ENCODE data around the gene DRC1. TPM values are rescaled to one million over a fixed set of nuclear protein-coding genes. Genes with fewer than 3 reads are reported as not detected.
A peak's percentile ranks its signal among the peaks of the same experiment; 100 is the strongest.

The DRC1 gene
- total and polyA plus RNA-seq, 4 donors = 4.6 to 11.3 (median 6.0) TPM

- Histone ChIP-seq H3K36me3 (ENCODE audit: control insufficient read depth, insufficient read depth, low read length) (peaks cover 32% of the 10 kb centered on the region), H3K4me1 (ENCODE audit: control insufficient read depth, insufficient read depth, low read length) (peaks cover 9% of the 10 kb centered on the region), H3K4me3 (ENCODE audit: low read depth, low read length) (no peak overlapping the region), H3K27ac (ENCODE audit: low read depth, low read length) (no peak overlapping the region), H3K27me3 (ENCODE audit: control insufficient read depth, insufficient read depth, low read length) (no peaks in the 10 kb centered on the region), H3K9me3 (ENCODE audit: control insufficient read depth, insufficient read depth, low read length) (no peaks in the 10 kb centered on the region)
- 92% methylated on average over 32 of the region's 34 CpGs for WGBS (ENCODE audit: insufficient coverage)
- DNase-seq (ENCODE audit: low read depth in 4 of 6, low spot score in 6 of 6) = no peak
Measured at GRCh38 chr2:26472821-26473655, 71.3 kb downstream of the DRC1 start.

- WGBS (ENCODE audit: insufficient coverage) = 91% methylated on average over 8 of the region's 9 CpGs
- no peak overlapping the region for H3K27ac ChIP-seq (ENCODE audit: low read depth, low read length)
- peaks cover 32% of the 10 kb centered on the region for H3K36me3 ChIP-seq (ENCODE audit: control insufficient read depth, insufficient read depth, low read length)
- peaks cover 9% of the 10 kb centered on the region for H3K4me1 ChIP-seq (ENCODE audit: control insufficient read depth, insufficient read depth, low read length)
- no peaks in the 10 kb centered on the region for H3K9me3 ChIP-seq (ENCODE audit: control insufficient read depth, insufficient read depth, low read length)
- no peaks in the 10 kb centered on the region for H3K27me3 ChIP-seq (ENCODE audit: control insufficient read depth, insufficient read depth, low read length)
- H3K4me3 ChIP-seq (ENCODE audit: low read depth, low read length) = no peak overlapping the region
- no peak for DNase-seq (ENCODE audit: low read depth in 4 of 6, low spot score in 6 of 6)
Measured at GRCh38 chr2:26473796-26474195, 72.1 kb downstream of the DRC1 start.

- peaks cover 9% of the 10 kb centered on the region for H3K4me1 ChIP-seq (ENCODE audit: control insufficient read depth, insufficient read depth, low read length)
- 89% methylated on average over 13 of the region's 14 CpGs for WGBS (ENCODE audit: insufficient coverage)
- DNase-seq (ENCODE audit: low read depth in 4 of 6, low spot score in 6 of 6) = no peak
Measured at GRCh38 chr2:26474261-26474785, 72.6 kb downstream of the DRC1 start.

GRCh38 chr2:26475037-26475436, 73.3 kb downstream of the DRC1 start:
- peaks cover 42% of the 10 kb centered on the region for H3K36me3 ChIP-seq (ENCODE audit: control insufficient read depth, insufficient read depth, low read length)
- H3K27ac ChIP-seq (ENCODE audit: low read depth, low read length) = no peak overlapping the region
- no peak for DNase-seq (ENCODE audit: low read depth in 4 of 6, low spot score in 6 of 6)
- no peak overlapping the region for H3K4me3 ChIP-seq (ENCODE audit: low read depth, low read length)
- whole genome bisulfite sequencing (ENCODE audit: insufficient coverage) = 92% methylated on average over 6 of the region's 6 CpGs
- H3K4me1 ChIP-seq (ENCODE audit: control insufficient read depth, insufficient read depth, low read length) = peaks cover 9% of the 10 kb centered on the region
- H3K9me3 ChIP-seq (ENCODE audit: control insufficient read depth, insufficient read depth, low read length) = no peaks in the 10 kb centered on the region
- no peaks in the 10 kb centered on the region for H3K27me3 ChIP-seq (ENCODE audit: control insufficient read depth, insufficient read depth, low read length)

More at GRCh38 chr2:26474261-26474785, 72.6 kb downstream of the DRC1 start:
- Histone ChIP-seq H3K27me3 (ENCODE audit: control insufficient read depth, insufficient read depth, low read length) (no peaks in the 10 kb centered on the region), H3K4me3 (ENCODE audit: low read depth, low read length) (no peak overlapping the region), H3K9me3 (ENCODE audit: control insufficient read depth, insufficient read depth, low read length) (no peaks in the 10 kb centered on the region), H3K36me3 (ENCODE audit: control insufficient read depth, insufficient read depth, low read length) (peaks cover 36% of the 10 kb centered on the region), H3K27ac (ENCODE audit: low read depth, low read length) (no peak overlapping the region)

GRCh38 chr2:26475832-26476501, 74.2 kb downstream of the DRC1 start:
- Histone ChIP-seq H3K36me3 (ENCODE audit: control insufficient read depth, insufficient read depth, low read length) (peaks cover 41% of the 10 kb centered on the region), H3K4me1 (ENCODE audit: control insufficient read depth, insufficient read depth, low read length) (peaks cover 14% of the 10 kb centered on the region), H3K4me3 (ENCODE audit: low read depth, low read length) (no peak overlapping the region), H3K27me3 (ENCODE audit: control insufficient read depth, insufficient read depth, low read length) (no peaks in the 10 kb centered on the region), H3K9me3 (ENCODE audit: control insufficient read depth, insufficient read depth, low read length) (no peaks in the 10 kb centered on the region), H3K27ac (ENCODE audit: low read depth, low read length) (no peak overlapping the region)
- 72% methylated on average over 17 of the region's 22 CpGs for WGBS (ENCODE audit: insufficient coverage)
- peak in 1 of 6 donors; percentile 12 for DNase-seq (ENCODE audit: low read depth in 4 of 6, low spot score in 6 of 6)

GRCh38 chr2:26477126-26477910, 75.6 kb downstream of the DRC1 start:
- H3K4me3 ChIP-seq (ENCODE audit: low read depth, low read length) = no peak overlapping the region

GRCh38 chr2:26477911-26478253, 76.2 kb downstream of the DRC1 start, which contains the start of gene OTOF:
TSS of gene OTOF (minus strand) at chr2:26478124.
- WGBS (ENCODE audit: insufficient coverage) = 59% methylated on average over 2 of the region's 3 CpGs
- Histone ChIP-seq H3K36me3 (ENCODE audit: control insufficient read depth, insufficient read depth, low read length) (peaks cover 37% of the 10 kb centered on the region), H3K27me3 (ENCODE audit: control insufficient read depth, insufficient read depth, low read length) (no peaks in the 10 kb centered on the region), H3K27ac (ENCODE audit: low read depth, low read length) (no peak within 1 kb of the TSS), H3K4me3 (ENCODE audit: low read depth, low read length) (no peak within 1 kb of the TSS), H3K4me1 (ENCODE audit: control insufficient read depth, insufficient read depth, low read length) (peaks cover 17% of the 10 kb centered on the region), H3K9me3 (ENCODE audit: control insufficient read depth, insufficient read depth, low read length) (no peaks in the 10 kb centered on the region)
- DNase-seq (ENCODE audit: low read depth in 4 of 6, low spot score in 6 of 6) = peak in 2 of 6 donors; percentile 9 to 59

More at GRCh38 chr2:26477126-26477910, 75.6 kb downstream of the DRC1 start:
- no peaks in the 10 kb centered on the region for H3K27me3 ChIP-seq (ENCODE audit: control insufficient read depth, insufficient read depth, low read length)
- H3K27ac ChIP-seq (ENCODE audit: low read depth, low read length) = no peak overlapping the region
- 75% methylated on average over 22 of the region's 33 CpGs for WGBS (ENCODE audit: insufficient coverage)
- peaks cover 17% of the 10 kb centered on the region for H3K4me1 ChIP-seq (ENCODE audit: control insufficient read depth, insufficient read depth, low read length)
- no peaks in the 10 kb centered on the region for H3K9me3 ChIP-seq (ENCODE audit: control insufficient read depth, insufficient read depth, low read length)
- H3K36me3 ChIP-seq (ENCODE audit: control insufficient read depth, insufficient read depth, low read length) = peaks cover 39% of the 10 kb centered on the region
- DNase-seq (ENCODE audit: low read depth in 4 of 6, low spot score in 6 of 6) = no peak

GRCh38 chr2:26478366-26478765, 76.6 kb downstream of the DRC1 start:
- H3K9me3 ChIP-seq (ENCODE audit: control insufficient read depth, insufficient read depth, low read length) = no peaks in the 10 kb centered on the region
- H3K4me3 ChIP-seq (ENCODE audit: low read depth, low read length) = no peak overlapping the region
- peaks cover 17% of the 10 kb centered on the region for H3K4me1 ChIP-seq (ENCODE audit: control insufficient read depth, insufficient read depth, low read length)
- no peaks in the 10 kb centered on the region for H3K27me3 ChIP-seq (ENCODE audit: control insufficient read depth, insufficient read depth, low read length)
- no peak overlapping the region for H3K27ac ChIP-seq (ENCODE audit: low read depth, low read length)
- peaks cover 32% of the 10 kb centered on the region for H3K36me3 ChIP-seq (ENCODE audit: control insufficient read depth, insufficient read depth, low read length)
- no peak for DNase-seq (ENCODE audit: low read depth in 4 of 6, low spot score in 6 of 6)
- 100% methylated on average over 2 of the region's 5 CpGs for WGBS (ENCODE audit: insufficient coverage)

- 91% methylated on average over 25 of the region's 25 CpGs for WGBS (ENCODE audit: insufficient coverage)
- no peak for DNase-seq (ENCODE audit: low read depth in 4 of 6, low spot score in 6 of 6)
- Histone ChIP-seq H3K27me3 (ENCODE audit: control insufficient read depth, insufficient read depth, low read length) (no peaks in the 10 kb centered on the region), H3K4me3 (ENCODE audit: low read depth, low read length) (no peak overlapping the region), H3K27ac (ENCODE audit: low read depth, low read length) (no peak overlapping the region), H3K4me1 (ENCODE audit: control insufficient read depth, insufficient read depth, low read length) (peaks cover 21% of the 10 kb centered on the region), H3K36me3 (ENCODE audit: control insufficient read depth, insufficient read depth, low read length) (peaks cover 25% of the 10 kb centered on the region), H3K9me3 (ENCODE audit: control insufficient read depth, insufficient read depth, low read length) (no peaks in the 10 kb centered on the region)
Measured at GRCh38 chr2:26479131-26479788, 77.5 kb downstream of the DRC1 start.

Measured in spinal cord (tissue), 10 donors.